Osteocyte (in vitro differentiated cells): ENCODE data around the gene B3GAT1. TPM values are rescaled to one million over a fixed set of nuclear protein-coding genes. Genes with fewer than 3 reads are reported as not detected.

Experiments
- DNase-seq: peaks from one replicate; pipeline ENCODE4 v3.0.0; 2021; ENCODE audit warnings: mixed read lengths; ENCODE audit not compliant: unreplicated experiment; ENCODE audit errors: extremely low spot score
- H3K27ac Mint-ChIP-seq: one replicate; pipeline ENCODE4 v1.8.0; 2021; ENCODE audit warnings: mild to moderate bottlenecking, mixed read lengths; ENCODE audit not compliant: unreplicated experiment
- H3K27me3 Mint-ChIP-seq: one replicate; pipeline ENCODE4 v1.8.0; 2021; ENCODE audit warnings: mixed read lengths; ENCODE audit not compliant: unreplicated experiment
- H3K36me3 Mint-ChIP-seq: one replicate; pipeline ENCODE4 v1.8.0; 2021; ENCODE audit warnings: mixed read lengths; ENCODE audit not compliant: unreplicated experiment
- H3K4me1 Mint-ChIP-seq: one replicate; pipeline ENCODE4 v1.8.0; 2021; ENCODE audit warnings: mixed read lengths; ENCODE audit not compliant: unreplicated experiment
- H3K4me3 Mint-ChIP-seq: one replicate; pipeline ENCODE4 v1.8.0; 2021; ENCODE audit warnings: mild to moderate bottlenecking, moderate library complexity, mixed read lengths; ENCODE audit not compliant: unreplicated experiment
- H3K9me3 Mint-ChIP-seq: one replicate; pipeline ENCODE4 v1.8.0; 2021; ENCODE audit warnings: mixed read lengths; ENCODE audit not compliant: unreplicated experiment
- total RNA-seq: library from RNA; stranded (reverse); gene quantifications from 2 replicates; pipeline ENCODE4 v1.2.1, GENCODE V29; 2021
- TF ChIP-seq, protein P1 (sequence below): fragments of 200-600 bp; sonication (generic); IDR thresholded peaks from 2 replicates; pipeline ENCODE4 v1.5.0; 2021; ENCODE audit warnings: antibody characterized with exemption, mild to moderate bottlenecking, moderate library complexity

B3GAT1 gene
- total RNA-seq, 1 donor from 2014 or later, result 2.4 TPM

DNA sequence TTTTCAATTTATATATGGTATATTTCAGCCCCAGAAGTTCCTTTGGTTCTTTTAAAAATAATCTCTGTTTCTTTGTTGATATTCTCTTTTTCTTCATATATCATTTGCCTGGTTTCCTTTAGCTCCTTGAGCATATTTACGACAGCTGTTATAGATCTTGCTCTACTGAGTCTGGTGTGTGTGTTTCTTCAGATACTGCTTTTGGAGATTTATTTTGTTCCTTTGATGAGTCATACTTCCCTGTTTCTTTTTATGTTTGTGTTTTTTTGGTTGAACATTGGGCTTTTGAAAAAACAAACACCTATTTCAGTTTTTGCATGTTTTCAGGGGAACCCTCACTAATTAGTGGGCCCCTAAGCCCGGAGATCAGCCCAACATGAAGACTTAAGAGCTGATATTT lies 56.9 kb downstream of the B3GAT1 start:
- DNase-seq, result no peak
- TF ChIP-seq, protein P1, sequence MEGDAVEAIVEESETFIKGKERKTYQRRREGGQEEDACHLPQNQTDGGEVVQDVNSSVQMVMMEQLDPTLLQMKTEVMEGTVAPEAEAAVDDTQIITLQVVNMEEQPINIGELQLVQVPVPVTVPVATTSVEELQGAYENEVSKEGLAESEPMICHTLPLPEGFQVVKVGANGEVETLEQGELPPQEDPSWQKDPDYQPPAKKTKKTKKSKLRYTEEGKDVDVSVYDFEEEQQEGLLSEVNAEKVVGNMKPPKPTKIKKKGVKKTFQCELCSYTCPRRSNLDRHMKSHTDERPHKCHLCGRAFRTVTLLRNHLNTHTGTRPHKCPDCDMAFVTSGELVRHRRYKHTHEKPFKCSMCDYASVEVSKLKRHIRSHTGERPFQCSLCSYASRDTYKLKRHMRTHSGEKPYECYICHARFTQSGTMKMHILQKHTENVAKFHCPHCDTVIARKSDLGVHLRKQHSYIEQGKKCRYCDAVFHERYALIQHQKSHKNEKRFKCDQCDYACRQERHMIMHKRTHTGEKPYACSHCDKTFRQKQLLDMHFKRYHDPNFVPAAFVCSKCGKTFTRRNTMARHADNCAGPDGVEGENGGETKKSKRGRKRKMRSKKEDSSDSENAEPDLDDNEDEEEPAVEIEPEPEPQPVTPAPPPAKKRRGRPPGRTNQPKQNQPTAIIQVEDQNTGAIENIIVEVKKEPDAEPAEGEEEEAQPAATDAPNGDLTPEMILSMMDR, result no peak
- Mint-ChIP-seq H3K36me3 (no peaks in the 10 kb centered on the region), H3K27me3 (peaks cover 28% of the 10 kb centered on the region), H3K4me1 (no peaks in the 10 kb centered on the region), H3K4me3 (no peak overlapping the region), H3K9me3 (peaks cover 4% of the 10 kb centered on the region), H3K27ac (no peak overlapping the region)

- H3K27me3 Mint-ChIP-seq, result peaks cover 34% of the 10 kb centered on the region
- TF ChIP-seq, protein P1, result no peak
- H3K4me1 Mint-ChIP-seq, result no peaks in the 10 kb centered on the region
- no peak for DNase-seq
- H3K36me3 Mint-ChIP-seq, result no peaks in the 10 kb centered on the region
- H3K4me3 Mint-ChIP-seq, result no peak overlapping the region
- no peak overlapping the region for H3K27ac Mint-ChIP-seq
- H3K9me3 Mint-ChIP-seq, result peaks cover 4% of the 10 kb centered on the region
Observed at GRCh38 chr11:134352111-134352510, 59.9 kb downstream of the B3GAT1 start.

- Mint-ChIP-seq H3K9me3 (peaks cover 4% of the 10 kb centered on the region), H3K27ac (no peak overlapping the region), H3K4me1 (no peaks in the 10 kb centered on the region)
Observed at GRCh38 chr11:134350381-134350780, 61.7 kb downstream of the B3GAT1 start.

GRCh38 chr11:134349802-134350355 lies 62.2 kb downstream of the B3GAT1 start:
- TF ChIP-seq, protein P1, result no peak
- H3K27ac Mint-ChIP-seq, result no peak overlapping the region
- H3K4me1 Mint-ChIP-seq, result no peaks in the 10 kb centered on the region
- DNase-seq, result no peak
- peaks cover 4% of the 10 kb centered on the region for H3K9me3 Mint-ChIP-seq
- H3K27me3 Mint-ChIP-seq, result peaks cover 24% of the 10 kb centered on the region
- no peak overlapping the region for H3K4me3 Mint-ChIP-seq
- H3K36me3 Mint-ChIP-seq, result no peaks in the 10 kb centered on the region

More at GRCh38 chr11:134350381-134350780, 61.7 kb downstream of the B3GAT1 start:
- Mint-ChIP-seq H3K27me3 (peaks cover 29% of the 10 kb centered on the region), H3K4me3 (no peak overlapping the region), H3K36me3 (no peaks in the 10 kb centered on the region)
- TF ChIP-seq, protein P1, result no peak
- DNase-seq, result no peak

GRCh38 chr11:134349109-134349801 lies 62.8 kb downstream of the B3GAT1 start:
- Mint-ChIP-seq H3K4me3 (no peak overlapping the region), H3K4me1 (no peaks in the 10 kb centered on the region), H3K27ac (no peak overlapping the region), H3K27me3 (peaks cover 22% of the 10 kb centered on the region), H3K36me3 (no peaks in the 10 kb centered on the region), H3K9me3 (peaks cover 4% of the 10 kb centered on the region)
- TF ChIP-seq, protein P1, result no peak
- no peak for DNase-seq
